ENCODE measurements around the gene FARP1.

The FARP1 gene

GRCh38 chr13:98288211-98288610, 145.3 kb downstream of the FARP1 start:
- DNase-seq: no peak

DNA sequence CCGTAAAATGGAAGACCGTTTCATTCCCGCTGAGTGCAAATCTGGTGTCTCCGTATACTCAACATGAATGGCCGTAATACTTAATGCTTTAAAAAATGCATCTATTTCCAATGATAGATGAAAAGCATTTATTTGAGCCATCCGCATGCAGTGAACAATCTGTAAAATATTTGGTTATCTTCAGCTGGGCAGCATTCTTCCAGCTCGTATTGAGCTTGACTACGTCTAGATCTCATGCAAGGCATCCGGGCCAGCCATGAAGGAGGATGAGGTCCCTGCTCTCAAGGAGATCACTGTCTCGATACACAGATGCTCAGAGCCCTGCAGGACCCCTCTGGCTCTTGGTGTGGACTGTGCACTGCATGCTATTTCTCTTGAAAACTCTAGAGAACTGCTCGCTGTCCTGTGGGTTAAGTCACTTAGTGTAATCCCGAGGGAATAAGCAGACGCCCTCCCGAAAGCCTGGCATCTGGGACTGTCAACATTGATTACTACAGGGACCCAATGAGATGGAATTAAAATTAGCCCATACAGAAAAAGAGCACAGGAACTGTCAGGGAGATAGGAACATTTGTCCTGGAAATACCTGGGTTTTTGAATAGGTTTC, 146.5 kb downstream of the FARP1 start:
- DNase-seq: no peak

GRCh38 chr13:98290261-98290660, 147.4 kb downstream of the FARP1 start:
- no peak for DNase-seq

DNA sequence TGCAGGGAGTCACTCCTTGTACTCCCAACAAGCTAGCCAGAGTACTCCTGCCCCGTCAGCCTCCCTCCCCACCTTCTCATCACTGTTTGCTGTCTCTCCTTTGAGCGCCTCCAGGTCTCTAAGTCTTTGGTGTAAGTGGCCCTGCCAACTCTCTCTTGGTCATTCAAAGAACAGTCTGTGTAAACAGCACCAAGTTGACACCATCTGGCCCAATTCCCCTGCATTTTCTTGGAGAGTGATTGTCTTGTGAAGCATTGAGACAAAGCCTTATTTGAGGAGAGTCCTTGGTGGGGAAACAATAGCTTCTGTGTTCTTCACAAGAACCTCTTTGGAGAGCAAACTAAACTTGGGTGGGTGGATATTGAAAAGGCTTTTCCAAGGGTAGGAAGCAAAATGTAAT, 148.8 kb downstream of the FARP1 start:
- DNase-seq: no peak

DNA sequence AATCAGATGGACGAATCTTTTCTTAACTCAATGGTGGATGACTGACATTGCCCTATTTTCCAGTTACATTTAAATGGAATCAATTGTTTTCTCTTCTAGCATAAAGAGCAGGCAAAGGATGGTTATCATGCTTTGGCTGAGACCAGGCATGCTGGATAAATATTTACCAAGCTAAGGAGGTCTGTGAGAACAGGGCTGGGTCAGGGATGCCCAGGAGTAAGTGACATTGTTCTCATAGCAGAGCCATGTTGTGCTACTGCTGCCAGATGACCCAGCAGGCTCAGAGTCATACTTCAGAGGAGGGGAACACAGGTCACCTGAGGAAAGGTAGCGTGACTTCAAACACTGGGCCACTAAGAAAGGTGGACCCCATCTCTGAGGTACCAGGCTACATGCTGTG, 150.2 kb downstream of the FARP1 start:
- DNase-seq: no peak

DNA sequence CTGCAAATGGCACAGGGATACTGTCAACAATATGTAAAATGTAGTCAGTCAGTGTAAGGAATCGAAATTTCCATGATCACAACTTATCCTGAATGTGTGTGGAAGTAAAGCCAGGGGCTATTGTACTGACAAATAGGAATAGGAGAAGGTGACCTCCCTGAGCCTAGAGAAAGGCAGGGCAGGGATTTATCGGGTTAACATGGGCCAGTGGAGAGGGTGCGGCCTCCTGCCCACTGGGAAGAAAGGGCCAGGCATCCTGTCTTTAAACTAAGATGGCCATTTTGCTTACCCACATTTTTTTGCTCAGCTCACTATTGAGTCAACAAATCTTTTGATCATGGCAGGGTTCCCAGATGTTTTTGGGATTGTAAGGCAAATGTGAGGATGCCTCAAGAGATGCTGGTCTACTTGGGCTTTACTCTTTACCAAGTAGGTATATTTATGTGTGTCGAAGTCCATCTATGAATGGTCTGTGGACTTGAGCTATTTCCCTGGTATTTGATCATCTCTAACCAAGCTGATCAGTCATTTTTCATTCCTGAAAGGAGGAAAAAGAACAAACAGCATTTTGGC, 150.8 kb downstream of the FARP1 start:
- no peak for DNase-seq

DNA sequence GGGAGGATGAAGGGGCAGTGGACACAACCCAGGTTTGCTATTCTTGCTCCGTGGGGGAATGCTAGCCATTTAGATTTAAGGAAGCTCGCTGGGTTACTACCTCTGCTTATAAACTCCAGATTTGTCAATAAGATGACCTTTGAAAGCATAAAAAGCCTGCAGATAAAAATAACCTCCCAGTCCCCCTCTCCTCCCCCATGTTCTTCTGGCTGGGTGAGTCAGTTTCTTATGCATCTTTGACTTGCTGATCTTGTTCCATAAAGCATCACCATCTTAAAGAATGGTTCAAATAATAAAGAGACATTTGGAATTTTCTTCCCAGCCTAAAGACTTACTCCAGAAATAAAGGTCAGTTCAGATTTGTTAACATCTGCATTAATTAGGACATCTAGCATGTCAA, 152.5 kb downstream of the FARP1 start:
- DNase-seq: no peak

- no peak for DNase-seq
These were observed 154.2 kb downstream of the FARP1 start for GRCh38 chr13:98297051-98297450.

- no peak for DNase-seq
These were observed 154.9 kb downstream of the FARP1 start for GRCh38 chr13:98297745-98298144.

- DNase-seq: no peak
These were observed 155.7 kb downstream of the FARP1 start for GRCh38 chr13:98298599-98298998.

GRCh38 chr13:98299235-98299965, 156.5 kb downstream of the FARP1 start:
- no peak for DNase-seq

- DNase-seq: no peak
These were observed 157.1 kb downstream of the FARP1 start for GRCh38 chr13:98299966-98300350.

- no peak for DNase-seq
These were observed 158.2 kb downstream of the FARP1 start for GRCh38 chr13:98300956-98301641.

DNA sequence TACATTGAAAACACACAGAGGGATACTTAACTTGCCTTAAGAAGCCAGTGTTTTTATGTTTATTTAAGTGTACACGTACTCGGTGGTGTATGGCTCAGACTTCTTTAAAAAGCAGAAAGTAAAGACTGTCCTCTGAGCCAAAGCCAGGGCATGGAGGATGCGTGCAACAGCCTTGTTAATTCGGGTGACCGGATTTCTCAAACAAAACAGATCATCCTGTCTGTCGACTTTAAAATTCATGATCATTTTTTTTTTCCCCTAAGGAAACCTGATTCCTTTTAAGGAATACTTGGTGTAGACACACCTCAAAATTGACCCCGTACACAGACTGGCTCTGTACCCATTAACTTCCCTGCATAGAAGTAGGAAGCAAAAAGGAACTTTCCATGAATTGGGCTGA, 158.8 kb downstream of the FARP1 start:
- DNase-seq: no peak

GRCh38 chr13:98303858-98304257, 161.0 kb downstream of the FARP1 start:
- no peak for DNase-seq

DNA sequence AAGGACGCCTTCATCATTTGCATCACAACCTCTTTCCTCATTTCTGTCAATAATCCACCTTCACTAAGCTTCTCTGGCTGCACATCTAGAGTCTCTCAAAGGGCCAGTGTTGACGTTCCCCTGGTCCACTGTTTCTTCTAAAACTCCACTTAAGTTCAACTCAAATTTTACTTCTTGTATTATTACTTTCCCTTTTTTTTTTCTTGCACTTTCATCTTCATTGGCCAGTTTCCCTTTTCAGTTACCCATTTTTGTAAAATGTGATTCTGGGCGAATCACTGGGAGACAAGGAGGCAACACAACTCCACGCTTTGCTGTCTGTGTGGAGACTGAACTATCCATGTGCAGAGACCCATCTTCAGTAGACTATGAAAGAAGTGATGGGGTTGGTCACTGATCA, 162.8 kb downstream of the FARP1 start:
- no peak for DNase-seq

GRCh38 chr13:98307463-98308085, 164.7 kb downstream of the FARP1 start:
- DNase-seq: no peak

GRCh38 chr13:98308086-98308911, 165.4 kb downstream of the FARP1 start:
- no peak for DNase-seq

DNA sequence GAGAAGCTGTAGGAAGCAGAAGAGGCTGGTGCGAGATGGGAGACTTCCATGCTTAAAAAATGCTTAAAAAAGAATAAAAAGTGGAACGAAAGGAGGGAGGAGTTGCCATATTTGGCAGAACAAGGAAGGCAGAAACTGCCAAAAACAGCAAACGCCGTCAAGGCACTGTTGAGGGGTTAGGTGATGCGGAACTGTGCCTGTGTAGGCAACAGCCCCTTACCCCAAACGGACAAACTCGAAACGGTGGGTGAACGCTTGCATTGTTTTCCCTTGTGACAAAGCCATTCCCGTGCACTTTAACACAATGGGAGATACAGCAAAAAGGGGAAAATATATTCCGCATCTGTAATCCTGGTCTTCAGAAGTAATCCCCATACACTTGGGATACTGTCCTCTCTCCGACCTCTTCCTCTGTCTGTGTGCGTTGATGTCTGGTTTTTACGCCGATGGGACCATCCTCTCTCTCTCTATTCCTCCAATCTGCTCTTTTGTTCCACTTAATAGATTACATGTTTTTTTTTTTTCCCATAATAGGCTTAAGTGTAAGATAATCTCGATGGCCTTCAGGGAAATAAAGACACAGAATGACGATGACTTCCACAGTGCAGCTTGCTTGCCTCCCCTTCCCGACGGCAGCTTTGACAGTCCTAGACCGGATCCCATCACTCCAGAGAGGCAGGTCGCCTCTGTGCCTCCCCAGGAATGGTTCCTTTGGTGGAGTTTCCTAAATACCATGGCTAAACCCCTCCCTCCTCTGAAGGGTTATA, 166.9 kb downstream of the FARP1 start:
- no peak for DNase-seq

GRCh38 chr13:98310485-98311199, 167.7 kb downstream of the FARP1 start:
- DNase-seq: no peak

DNA sequence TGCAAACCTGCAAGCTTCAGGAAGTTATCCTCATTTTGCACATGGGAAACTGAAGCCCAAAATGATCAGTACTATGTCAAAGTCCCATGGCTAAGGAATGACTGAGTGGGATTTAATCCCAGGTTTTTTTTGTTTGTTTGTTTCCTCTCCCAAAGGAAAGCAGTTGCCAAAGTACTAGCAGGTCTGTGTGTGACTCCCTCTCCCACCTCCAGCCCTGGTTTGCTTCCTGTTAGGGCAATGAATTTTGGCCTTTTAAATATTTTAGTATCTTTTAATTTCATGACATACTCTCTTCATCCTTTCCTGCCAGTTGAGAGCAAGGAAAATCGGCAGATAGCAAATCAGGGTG, 168.3 kb downstream of the FARP1 start:
- no peak for DNase-seq

Measured in right forelimb (tissue), 1 donor.